Fibroblast of peridontal ligament (primary cell): ENCODE measurements around the gene CHP1.
A peak's percentile ranks its signal among the peaks of the same experiment; 100 is the strongest.
"Not testable (repeated sequence)": the region's sequence is repeated elsewhere in the genome, so short reads cannot be mapped to it uniquely, and the experiment has no call there.

ENCODE experiments used
- DNase-seq: peaks from one replicate; pipeline ENCODE4 v3.0.0-alpha.2; 2010; ENCODE audit errors: extremely low read depth

The CHP1 gene

DNA sequence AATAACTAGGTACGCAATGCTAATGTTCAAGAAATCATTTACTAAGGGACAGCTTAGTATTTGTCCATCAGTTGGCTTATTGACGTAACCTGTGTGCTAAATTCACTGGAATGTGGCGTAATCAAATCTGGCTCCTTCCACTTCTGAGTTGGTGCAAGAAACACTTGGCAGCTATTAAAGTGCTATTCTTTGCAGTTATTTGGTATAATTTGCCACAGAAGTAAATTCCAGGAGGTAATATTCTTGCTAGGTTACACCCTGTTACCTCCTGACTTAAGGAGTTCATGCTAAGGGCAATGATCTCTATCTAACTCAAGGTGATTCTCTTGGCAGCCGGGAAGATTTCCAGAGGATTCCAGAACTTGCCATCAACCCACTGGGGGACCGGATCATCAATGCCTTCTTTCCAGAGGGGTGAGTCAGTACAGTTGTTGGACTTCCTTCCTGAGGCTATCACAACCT is 25.5 kb downstream of the CHP1 start:
- DNase-seq: peak; percentile 30

GRCh38 chr15:41258750-41259471 is 27.8 kb downstream of the CHP1 start:
- DNase-seq: peak; percentile 75

DNA sequence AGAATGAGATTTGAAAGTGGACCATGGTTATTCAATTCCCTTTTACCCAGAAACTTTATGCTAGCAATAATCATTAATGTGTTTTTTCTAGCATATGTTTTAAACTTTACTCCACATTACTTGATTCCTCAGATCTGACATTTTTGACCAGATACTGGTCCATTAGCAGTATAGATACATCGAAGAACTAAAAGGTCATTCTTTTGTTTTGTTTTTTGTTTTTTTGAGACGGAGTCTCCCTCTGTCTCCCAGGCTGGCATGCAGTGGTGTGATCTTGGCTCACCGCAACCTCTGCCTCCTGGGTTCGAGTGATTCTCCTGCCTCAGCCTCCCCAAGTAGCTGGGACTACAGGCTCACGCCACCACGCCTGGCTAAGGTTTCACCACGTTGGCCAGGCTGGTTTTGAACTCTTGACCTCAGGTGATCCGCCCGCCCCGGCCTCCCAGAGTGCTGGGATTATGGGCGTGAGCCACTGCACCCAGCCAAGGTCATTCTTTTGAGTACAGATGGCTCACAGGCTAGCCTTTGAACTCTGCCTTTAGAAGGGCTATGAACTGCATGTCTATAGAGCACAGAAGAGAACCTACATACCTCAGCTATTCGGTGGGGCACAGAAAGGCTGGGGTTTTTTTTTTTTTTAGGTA is 28.6 kb downstream of the CHP1 start:
- DNase-seq: no peak

DNA sequence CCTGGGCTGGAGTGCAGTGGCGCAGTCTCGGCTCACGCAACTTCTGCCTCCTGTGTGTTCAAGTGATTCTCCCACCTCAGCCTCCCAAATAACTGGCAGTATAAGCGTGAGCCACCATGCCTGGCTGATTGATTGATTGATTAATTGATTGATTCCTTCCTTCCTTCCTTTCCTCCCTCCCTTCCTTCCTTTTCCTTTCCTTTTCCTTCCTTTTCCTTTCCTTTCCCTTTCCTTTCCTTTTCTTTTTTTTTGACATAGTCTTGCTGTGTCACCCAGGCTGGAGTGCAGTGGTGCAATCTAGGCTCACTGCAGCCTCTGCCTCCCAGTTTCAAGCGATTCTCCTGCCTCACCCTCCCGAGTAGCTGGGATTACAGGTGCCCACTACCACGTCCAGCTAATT is 29.9 kb downstream of the CHP1 start:
- not testable (repeated sequence) for DNase-seq

GRCh38 chr15:41262571-41262970 is 31.5 kb downstream of the CHP1 start:
- no peak for DNase-seq

- DNase-seq: no peak
These were observed 32.9 kb downstream of the CHP1 start for GRCh38 chr15:41263891-41264351.

DNA sequence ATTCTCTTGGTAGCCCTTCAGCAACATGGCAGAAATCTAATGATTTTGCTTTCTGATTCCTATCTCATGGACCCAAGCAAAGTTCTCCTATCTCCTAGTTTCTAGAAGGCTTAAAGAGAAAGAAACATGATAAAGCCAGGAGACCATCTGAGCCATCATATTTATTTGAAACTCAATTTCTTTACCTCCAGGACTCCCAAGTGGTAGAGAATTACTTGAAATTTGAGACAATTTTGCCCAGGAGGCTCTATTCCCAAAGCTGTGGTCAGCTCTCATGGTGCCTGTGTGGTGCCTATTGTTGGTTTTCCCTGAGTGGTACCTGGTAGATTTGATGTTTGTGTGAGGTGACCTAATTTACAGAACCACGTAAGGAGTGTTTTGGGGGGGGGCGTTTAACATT is 38.8 kb downstream of the CHP1 start:
- DNase-seq: no peak

DNA sequence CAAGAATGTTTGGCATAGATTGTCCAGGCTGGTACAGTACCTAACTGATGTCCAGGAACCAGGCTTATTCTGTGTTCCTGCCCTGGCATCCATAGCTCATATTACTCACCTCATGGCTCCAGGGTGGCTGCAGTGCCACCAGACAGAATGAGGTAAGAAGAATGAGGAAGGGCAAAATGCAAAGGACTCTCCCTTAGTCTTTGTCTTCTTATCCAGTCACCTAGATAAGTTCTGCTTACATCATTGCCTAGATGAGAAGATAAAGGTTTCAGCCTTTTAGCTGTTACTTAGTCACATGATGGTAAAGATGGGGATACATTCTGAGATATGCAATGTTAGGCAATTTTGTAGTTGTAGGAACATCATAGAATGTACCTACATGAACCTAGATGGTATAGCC is 45.8 kb downstream of the CHP1 start:
- no peak for DNase-seq

- DNase-seq: no peak
These were observed 47.3 kb downstream of the CHP1 start for GRCh38 chr15:41278319-41278718.

DNA sequence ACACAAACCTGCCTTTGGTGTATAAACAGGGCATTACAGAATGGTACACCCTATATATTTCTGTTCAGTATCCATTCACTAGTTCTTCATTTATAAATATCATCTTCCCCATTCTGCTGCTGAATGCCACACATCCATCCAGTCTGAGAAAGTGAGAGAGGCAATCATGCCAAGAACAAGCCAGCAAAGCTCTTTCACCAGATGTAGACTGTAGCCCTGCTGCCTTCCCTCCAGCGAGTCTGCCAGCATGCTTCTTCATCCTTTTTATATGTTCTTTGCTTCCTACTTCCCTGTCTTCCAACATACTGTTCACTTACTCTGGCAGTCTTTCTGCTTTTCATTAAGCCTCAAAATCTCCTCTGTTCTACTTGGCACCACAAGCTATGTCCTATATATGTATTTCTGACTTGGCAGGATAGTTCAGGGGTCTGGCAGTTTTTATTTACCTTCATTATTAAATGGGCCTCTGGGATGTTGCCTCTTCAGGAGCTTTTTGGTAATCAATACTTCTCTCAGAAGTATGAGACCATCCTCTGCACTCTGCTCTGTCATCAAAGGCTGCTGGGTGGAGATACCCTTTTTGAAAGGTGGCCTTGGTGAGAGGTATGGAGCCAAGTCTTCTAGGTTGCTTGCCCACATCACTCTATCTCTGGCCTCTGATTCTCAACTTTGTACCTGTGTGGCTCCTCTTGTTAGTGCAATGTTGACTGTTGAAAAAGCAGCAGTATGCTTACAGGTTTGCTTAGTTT is 48.6 kb downstream of the CHP1 start:
- DNase-seq: no peak

- DNase-seq: peak; percentile 89
These were observed 50.2 kb downstream of the CHP1 start for GRCh38 chr15:41281236-41281635.

DNA sequence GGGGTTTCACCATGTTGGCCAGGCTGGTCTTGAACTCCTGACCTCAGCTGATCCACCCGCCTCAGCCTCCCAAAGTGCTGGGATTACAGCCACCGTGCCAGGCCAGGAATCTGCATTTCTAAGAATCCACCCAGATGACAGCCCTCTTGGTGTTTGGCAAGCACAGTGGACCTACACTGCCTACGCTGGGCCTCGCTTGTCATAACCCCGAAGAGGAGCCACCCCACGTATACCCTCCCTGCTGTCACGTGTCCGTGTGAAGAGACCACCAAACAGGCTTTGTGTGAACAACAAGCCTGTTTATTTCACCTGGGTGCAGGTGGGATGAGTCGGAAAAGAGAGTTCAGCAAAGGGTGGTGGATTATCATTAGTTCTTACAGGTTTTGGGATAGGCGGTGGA is 51.4 kb downstream of the CHP1 start:
- not testable (repeated sequence) for DNase-seq

DNA sequence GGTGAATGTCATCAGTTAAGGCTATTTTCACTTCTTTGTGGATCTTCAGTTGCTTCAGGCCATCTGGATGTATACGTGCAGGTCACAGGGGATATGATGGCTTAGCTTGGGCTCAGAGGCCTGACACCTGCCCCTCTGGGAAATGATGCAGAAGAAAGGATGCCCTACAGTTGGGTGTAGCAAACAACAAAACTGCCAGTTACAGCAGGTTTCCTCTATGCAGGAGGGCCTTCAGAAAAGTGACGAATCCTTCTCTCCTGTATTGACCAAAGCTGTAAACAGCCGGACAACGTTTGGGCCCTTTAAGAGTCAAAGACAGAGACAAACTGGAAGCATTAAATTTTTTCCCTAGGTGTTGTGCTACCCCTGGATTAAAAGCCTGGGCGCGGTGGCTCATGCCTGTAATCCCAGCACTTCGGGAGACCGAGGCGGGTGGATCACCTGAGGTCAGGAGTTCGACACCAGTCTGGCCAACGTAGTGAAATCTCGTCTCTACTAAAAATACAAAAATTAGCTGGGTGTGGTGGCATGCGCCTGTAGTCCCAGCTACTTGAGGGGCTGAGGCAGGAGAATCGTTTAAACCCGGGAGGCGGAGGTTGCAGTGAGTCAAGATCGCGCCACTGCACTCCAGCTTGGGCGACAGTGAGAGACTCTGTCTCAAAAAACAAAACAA is 52.0 kb downstream of the CHP1 start:
- DNase-seq: not testable (repeated sequence)

GRCh38 chr15:41283653-41284426 is 52.8 kb downstream of the CHP1 start:
- peak; percentile 99 for DNase-seq

GRCh38 chr15:41284427-41285177 is 53.5 kb downstream of the CHP1 start:
- peak; percentile 31 for DNase-seq

DNA sequence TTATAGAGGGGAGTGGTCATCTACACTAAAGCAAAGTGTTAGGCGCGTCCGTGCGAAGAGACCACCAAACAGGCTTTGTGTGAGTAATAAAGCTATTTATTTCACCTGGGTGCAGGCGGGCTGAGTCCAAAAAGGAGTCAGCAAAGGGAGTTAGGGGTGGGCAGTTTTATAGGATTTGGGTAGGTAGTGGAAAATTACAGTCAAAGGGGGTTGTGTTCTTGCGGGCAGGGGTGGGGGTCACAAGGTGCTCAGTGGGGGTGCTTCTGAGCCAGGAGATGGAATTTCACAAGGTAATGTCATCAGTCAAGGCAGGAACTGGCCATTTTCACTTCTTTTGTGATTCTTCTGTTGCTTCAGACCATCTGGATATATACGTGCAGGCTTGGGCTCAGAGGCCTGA is 54.2 kb downstream of the CHP1 start:
- no peak for DNase-seq

DNA sequence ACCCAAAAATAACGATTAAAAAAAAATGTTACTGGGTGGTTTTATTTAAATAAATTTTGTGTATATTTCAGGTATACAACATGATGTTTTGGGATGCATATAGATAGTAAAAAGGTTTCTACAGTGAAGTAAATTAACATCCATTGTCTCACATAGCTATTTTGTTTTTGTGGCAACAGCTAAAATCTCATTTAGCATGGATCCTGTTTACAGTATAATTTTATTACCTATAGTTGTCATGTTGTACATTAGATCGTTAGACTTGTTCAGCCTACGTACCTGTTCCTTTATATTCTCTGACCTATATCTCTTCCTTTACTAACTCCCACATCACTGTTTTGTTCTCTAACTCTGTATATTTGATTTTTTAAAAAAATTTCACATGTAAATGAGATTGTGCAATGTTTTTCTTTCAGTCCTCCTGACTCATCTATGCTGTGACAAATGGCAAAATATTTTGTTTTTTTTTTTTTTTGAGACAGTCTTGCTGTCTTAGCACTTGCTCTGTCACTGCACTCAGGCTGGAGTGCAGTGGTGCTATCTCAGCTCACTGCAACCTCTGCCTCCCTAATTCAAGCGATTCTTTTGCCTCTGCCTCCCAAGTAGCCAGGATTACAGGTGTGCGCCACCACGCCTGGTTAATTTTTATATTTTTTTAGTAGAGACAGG is 55.7 kb downstream of the CHP1 start:
- peak; percentile 19 for DNase-seq

GRCh38 chr15:41288464-41288863 is 57.4 kb downstream of the CHP1 start:
- no peak for DNase-seq

- no peak for DNase-seq
These were observed 58.9 kb downstream of the CHP1 start for GRCh38 chr15:41289953-41290352.

DNA sequence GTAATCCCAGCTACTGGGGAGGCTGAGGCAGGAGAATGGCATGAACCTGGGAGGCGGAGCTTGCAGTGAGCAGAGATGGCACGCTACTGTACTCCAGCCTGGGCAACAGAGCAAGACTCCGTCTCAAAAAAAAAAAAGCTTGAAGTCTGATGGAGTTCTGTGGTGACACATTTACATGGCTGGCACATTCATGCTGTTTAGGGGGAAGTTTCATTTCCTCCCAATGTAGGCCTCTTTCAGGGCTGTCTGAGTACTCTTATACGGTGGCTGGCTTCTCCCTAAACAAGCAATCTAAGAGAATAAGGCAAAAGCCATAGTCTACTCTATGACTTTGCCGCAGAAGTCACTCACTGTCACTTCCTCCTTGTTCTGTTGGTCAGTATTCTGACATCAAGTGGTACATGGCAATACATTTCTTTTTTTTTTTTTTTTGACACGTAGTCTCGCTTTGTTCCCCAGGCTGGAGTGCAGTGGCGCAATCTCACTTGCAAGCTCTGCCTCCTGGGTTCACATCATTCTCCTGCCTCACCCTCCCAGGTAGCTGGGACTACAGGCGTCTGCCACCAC is 60.1 kb downstream of the CHP1 start:
- no peak for DNase-seq
